ENCODE data around the gene ADAMTS3.

Gene ADAMTS3

DNA sequence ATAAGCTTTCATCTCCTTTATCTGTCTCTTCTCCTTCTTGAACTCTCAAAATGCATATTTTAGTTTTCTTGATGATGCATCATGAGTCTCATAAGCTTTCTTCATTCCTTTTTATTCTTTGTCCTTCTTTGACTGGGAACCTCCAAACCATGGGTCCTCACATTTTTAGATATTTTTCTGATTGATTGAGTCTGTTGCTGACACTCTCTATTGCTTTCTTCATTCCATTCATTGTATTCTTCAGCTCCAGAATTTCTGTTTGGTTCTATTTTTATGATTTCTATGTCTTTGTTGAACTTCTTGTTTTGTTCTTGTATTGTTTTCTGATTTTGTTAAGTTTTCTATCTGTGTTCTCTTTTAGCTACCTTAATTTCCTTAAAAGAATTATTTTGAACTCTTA is 74.9 kb downstream of the ADAMTS3 start:
- H3K4me1 ChIP-seq (ENCODE audit: control insufficient read depth in 1 of 2, insufficient read depth in 1 of 2, low read depth in 1 of 2, low read length in 1 of 2): no peaks in the 10 kb centered on the region
- no peak overlapping the region for H3K4me3 ChIP-seq (ENCODE audit: low read depth in 1 of 2, low read length in 1 of 2)
- no peaks in the 10 kb centered on the region for H3K36me3 ChIP-seq
- no peak for TF ChIP-seq CTCF (IDR thresholded peaks at IDR 0.05)
- no peaks in the 10 kb centered on the region for H3K9me3 ChIP-seq
- H3K27ac ChIP-seq: no peak overlapping the region
- no peaks in the 10 kb centered on the region for H3K27me3 ChIP-seq

GRCh38 chr4:72489267-72489666 is 79.8 kb downstream of the ADAMTS3 start:
- Histone ChIP-seq H3K4me3 (ENCODE audit: low read depth in 1 of 2, low read length in 1 of 2) (no peak overlapping the region), H3K27ac (no peak overlapping the region), H3K36me3 (no peaks in the 10 kb centered on the region), H3K9me3 (no peaks in the 10 kb centered on the region), H3K27me3 (no peaks in the 10 kb centered on the region), H3K4me1 (ENCODE audit: control insufficient read depth in 1 of 2, insufficient read depth in 1 of 2, low read depth in 1 of 2, low read length in 1 of 2) (no peaks in the 10 kb centered on the region)
- TF ChIP-seq CTCF (IDR thresholded peaks at IDR 0.05): no peak

- Histone ChIP-seq H3K27ac (no peak overlapping the region), H3K4me3 (ENCODE audit: low read depth in 1 of 2, low read length in 1 of 2) (no peak overlapping the region), H3K9me3 (no peaks in the 10 kb centered on the region), H3K27me3 (no peaks in the 10 kb centered on the region), H3K4me1 (ENCODE audit: control insufficient read depth in 1 of 2, insufficient read depth in 1 of 2, low read depth in 1 of 2, low read length in 1 of 2) (no peaks in the 10 kb centered on the region), H3K36me3 (no peaks in the 10 kb centered on the region)
- TF ChIP-seq CTCF (IDR thresholded peaks at IDR 0.05): no peak
Measured at GRCh38 chr4:72486991-72487390, 82.0 kb downstream of the ADAMTS3 start.

DNA sequence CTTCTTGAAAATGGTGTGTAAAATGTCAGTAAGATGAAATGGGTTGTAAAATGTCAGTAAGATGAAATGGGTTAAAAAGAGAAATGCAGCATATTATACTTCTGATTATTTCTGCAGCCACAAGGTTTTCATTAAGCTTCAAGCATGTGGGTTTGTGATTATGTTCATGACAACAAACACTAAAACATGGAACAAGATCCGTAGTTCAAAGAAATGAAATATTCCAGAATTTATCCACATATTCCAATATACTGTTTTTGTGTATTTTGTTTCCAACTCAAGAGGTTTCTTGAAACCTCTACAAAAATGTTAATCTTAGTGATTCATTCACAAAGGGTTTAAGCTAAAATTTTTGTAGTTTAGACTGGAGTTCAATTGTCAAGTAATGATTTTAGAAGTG is 84.0 kb downstream of the ADAMTS3 start:
- H3K9me3 ChIP-seq: no peaks in the 10 kb centered on the region
- no peak overlapping the region for H3K27ac ChIP-seq
- no peak for TF ChIP-seq CTCF (IDR thresholded peaks at IDR 0.05)
- no peak overlapping the region for H3K4me3 ChIP-seq (ENCODE audit: low read depth in 1 of 2, low read length in 1 of 2)
- H3K27me3 ChIP-seq: no peaks in the 10 kb centered on the region
- H3K4me1 ChIP-seq (ENCODE audit: control insufficient read depth in 1 of 2, insufficient read depth in 1 of 2, low read depth in 1 of 2, low read length in 1 of 2): no peaks in the 10 kb centered on the region
- H3K36me3 ChIP-seq: no peaks in the 10 kb centered on the region

DNA sequence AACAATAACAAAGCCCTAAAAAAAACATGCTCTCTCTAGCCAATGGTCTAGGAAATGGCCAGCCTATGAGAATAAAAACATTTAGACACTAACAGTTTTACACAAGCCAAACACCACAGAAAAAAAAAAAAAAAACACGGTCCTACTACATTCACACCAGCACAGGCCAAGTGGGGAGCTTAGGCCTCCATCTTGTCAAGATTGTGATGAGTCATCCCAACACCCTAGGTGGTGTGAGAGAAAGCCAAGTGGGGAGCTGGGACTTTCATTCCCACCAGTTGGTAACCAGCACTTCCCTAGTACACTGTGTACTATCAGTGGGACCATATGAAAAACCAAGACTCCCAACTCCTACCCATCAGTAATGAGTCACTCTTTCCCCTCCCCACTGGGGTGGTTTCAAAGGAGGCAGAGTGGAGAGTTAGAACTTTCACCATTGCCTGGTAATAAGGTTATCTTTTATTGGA is 95.6 kb downstream of the ADAMTS3 start:
- H3K9me3 ChIP-seq: no peaks in the 10 kb centered on the region
- H3K36me3 ChIP-seq: no peaks in the 10 kb centered on the region
- no peak overlapping the region for H3K27ac ChIP-seq
- H3K27me3 ChIP-seq: no peaks in the 10 kb centered on the region
- no peaks in the 10 kb centered on the region for H3K4me1 ChIP-seq (ENCODE audit: control insufficient read depth in 1 of 2, insufficient read depth in 1 of 2, low read depth in 1 of 2, low read length in 1 of 2)
- no peak overlapping the region for H3K4me3 ChIP-seq (ENCODE audit: low read depth in 1 of 2, low read length in 1 of 2)
- no peak for TF ChIP-seq CTCF (IDR thresholded peaks at IDR 0.05)

- Histone ChIP-seq H3K4me3 (ENCODE audit: low read depth in 1 of 2, low read length in 1 of 2) (no peak overlapping the region), H3K36me3 (no peaks in the 10 kb centered on the region), H3K27me3 (no peaks in the 10 kb centered on the region), H3K9me3 (no peaks in the 10 kb centered on the region), H3K4me1 (ENCODE audit: control insufficient read depth in 1 of 2, insufficient read depth in 1 of 2, low read depth in 1 of 2, low read length in 1 of 2) (no peaks in the 10 kb centered on the region), H3K27ac (no peak overlapping the region)
- TF ChIP-seq CTCF (IDR thresholded peaks at IDR 0.05): no peak
Measured at GRCh38 chr4:72471816-72472215, 97.2 kb downstream of the ADAMTS3 start.

Data from neutrophil (primary cell).